ENCODE data around the gene OR6V1. TPM values are rescaled to one million over a fixed set of nuclear protein-coding genes. Genes with fewer than 3 reads are reported as not detected.
A peak's percentile ranks its signal among the peaks of the same experiment; 100 is the strongest.

The OR6V1 gene
- total and polyA plus RNA-seq, 12 donors = not detected

DNA sequence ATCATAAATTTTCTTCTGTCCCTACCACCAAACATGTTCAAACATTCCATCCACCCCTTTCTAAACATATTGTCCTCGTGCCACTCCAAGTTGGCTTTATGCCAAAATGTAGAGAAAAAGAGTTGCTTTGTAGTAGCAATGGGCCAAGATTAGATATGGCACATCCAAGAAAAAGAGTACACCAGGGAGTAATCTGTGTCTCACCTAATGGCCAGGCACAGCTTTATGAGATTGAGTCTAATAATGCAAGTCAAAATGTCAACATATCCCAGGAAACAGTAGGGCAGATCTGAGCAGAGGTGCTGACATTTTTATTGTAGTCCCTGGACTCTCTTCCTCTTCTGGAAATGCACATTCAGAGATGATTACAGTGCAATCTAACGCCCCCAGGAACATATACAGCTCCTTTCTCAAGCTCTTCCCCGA lies 5.7 kb upstream of the OR6V1 start:
- Histone ChIP-seq H3K27ac (no peak overlapping the region), H3K4me1 (replicated peaks in 1 of 2) (no peaks in the 10 kb centered on the region), H3K36me3 (replicated peaks in 1 of 2) (no peaks in the 10 kb centered on the region), H3K4me3 (no peak overlapping the region), H3K27me3 (no peaks in the 10 kb centered on the region), H3K9me3 (replicated peaks in 1 of 3) (no peaks in the 10 kb centered on the region)
- 44 to 51% (median 47%) methylated on average over 3 of the region's 3 CpGs for WGBS, 4 donors
- intact Hi-C loops (cut with DNase I) = no loop called here
- no peak for TF ChIP-seq POLR2A (IDR thresholded peaks at IDR 0.05)
- TF ChIP-seq, protein P1, sequence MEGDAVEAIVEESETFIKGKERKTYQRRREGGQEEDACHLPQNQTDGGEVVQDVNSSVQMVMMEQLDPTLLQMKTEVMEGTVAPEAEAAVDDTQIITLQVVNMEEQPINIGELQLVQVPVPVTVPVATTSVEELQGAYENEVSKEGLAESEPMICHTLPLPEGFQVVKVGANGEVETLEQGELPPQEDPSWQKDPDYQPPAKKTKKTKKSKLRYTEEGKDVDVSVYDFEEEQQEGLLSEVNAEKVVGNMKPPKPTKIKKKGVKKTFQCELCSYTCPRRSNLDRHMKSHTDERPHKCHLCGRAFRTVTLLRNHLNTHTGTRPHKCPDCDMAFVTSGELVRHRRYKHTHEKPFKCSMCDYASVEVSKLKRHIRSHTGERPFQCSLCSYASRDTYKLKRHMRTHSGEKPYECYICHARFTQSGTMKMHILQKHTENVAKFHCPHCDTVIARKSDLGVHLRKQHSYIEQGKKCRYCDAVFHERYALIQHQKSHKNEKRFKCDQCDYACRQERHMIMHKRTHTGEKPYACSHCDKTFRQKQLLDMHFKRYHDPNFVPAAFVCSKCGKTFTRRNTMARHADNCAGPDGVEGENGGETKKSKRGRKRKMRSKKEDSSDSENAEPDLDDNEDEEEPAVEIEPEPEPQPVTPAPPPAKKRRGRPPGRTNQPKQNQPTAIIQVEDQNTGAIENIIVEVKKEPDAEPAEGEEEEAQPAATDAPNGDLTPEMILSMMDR (IDR thresholded peaks at IDR 0.05) = no peak
- no peak for DNase-seq

DNA sequence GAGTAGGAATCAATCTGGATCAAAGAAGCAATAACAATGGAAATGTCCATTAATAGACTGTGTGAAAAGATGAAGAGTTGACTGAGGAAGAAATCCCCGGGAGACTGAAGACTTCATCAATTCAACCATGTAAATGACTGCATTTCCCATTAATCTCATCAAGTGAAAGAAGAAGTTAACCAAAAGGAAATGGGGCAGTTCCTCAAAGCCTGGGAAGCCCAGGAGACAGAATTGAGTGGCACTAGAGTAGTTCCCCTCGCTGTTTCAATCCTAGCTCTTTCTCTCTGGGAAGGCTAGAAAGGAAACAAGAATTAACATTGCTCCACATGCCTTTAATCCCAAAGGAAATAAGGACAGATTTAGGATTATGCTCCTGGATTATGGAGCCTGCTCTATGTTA lies 4.8 kb upstream of the OR6V1 start:
- intact Hi-C loops (cut with DNase I) = no loop called here
- no peaks in the 10 kb centered on the region for H3K27me3 ChIP-seq
- no peak overlapping the region for H3K27ac ChIP-seq
- DNase-seq = no peak
- no peaks in the 10 kb centered on the region for H3K9me3 ChIP-seq (replicated peaks in 1 of 3)
- no peaks in the 10 kb centered on the region for H3K36me3 ChIP-seq (replicated peaks in 1 of 2)
- no peaks in the 10 kb centered on the region for H3K4me1 ChIP-seq (replicated peaks in 1 of 2)
- 70 to 75% (median 73%) methylated on average over 2 of the region's 2 CpGs for WGBS, 4 donors
- TF ChIP-seq, protein P1 (IDR thresholded peaks at IDR 0.05) = no peak
- TF ChIP-seq POLR2A (IDR thresholded peaks at IDR 0.05) = no peak
- no peak overlapping the region for H3K4me3 ChIP-seq

DNA sequence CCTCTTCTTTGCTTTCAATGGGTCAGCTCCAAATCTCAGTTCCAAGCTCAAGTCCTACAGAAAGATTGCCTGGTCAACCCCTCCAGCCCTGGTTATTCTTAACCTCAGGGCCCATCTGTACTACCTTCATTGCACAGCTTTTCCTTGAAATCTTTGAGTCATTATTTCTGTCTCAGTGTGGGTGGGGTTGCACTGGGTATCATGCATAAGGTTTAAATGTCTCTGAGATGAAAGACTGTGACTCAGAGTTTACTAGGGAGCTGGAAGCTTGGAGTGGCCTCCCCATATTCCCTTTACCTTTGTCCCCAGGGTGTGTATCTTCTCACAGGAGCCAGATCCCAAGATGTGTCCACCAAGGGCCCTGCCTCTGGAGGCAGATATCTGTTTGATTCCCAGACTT lies 3.3 kb upstream of the OR6V1 start:
- Histone ChIP-seq H3K4me1 (replicated peaks in 1 of 2) (no peaks in the 10 kb centered on the region), H3K27ac (no peak overlapping the region), H3K4me3 (no peak overlapping the region), H3K36me3 (replicated peaks in 1 of 2) (no peaks in the 10 kb centered on the region), H3K9me3 (replicated peaks in 1 of 3) (no peaks in the 10 kb centered on the region), H3K27me3 (no peaks in the 10 kb centered on the region)
- intact Hi-C loops (cut with DNase I) = no loop called here
- DNase-seq = no peak
- TF ChIP-seq, protein P1 (IDR thresholded peaks at IDR 0.05) = no peak
- TF ChIP-seq POLR2A (IDR thresholded peaks at IDR 0.05) = no peak

DNA sequence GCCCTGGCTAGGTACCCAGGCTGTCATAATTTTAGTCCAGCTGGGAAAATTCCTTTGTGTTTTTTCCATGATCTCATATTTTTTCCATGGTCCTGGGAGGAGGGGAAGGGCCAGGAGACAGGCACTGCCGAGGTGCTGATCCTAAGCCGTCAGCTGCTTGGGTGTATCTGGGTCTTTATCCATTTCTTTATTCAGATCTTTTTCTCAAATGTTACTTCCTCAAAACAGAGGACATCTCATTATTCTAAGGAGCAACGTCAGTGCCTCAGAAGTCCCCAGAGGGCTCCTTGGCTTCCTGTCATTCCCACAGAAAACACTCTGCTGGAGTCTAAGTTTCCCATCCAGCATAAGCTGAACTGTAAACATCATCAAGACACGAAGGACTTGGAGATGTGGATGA lies 2.8 kb upstream of the OR6V1 start:
- Histone ChIP-seq H3K4me1 (replicated peaks in 1 of 2) (no peaks in the 10 kb centered on the region), H3K9me3 (replicated peaks in 1 of 3) (no peaks in the 10 kb centered on the region), H3K27ac (peak overlapping the region in 1 of 5 donors; percentile 2), H3K27me3 (no peaks in the 10 kb centered on the region), H3K36me3 (replicated peaks in 1 of 2) (no peaks in the 10 kb centered on the region), H3K4me3 (no peak overlapping the region)
- WGBS, 4 donors = 37 to 45% (median 40%) methylated on average over 4 of the region's 4 CpGs
- intact Hi-C loops (cut with DNase I) = no loop called here
- TF ChIP-seq POLR2A (IDR thresholded peaks at IDR 0.05) = no peak
- TF ChIP-seq, protein P1 (IDR thresholded peaks at IDR 0.05) = no peak
- DNase-seq = peak in 1 of 7 donors; percentile 7

Data from adrenal gland (tissue), 12 donors.